Activated naive CD4-positive, alpha-beta T cell treated with anti-CD3 and anti-CD28 coated beads, Interleukin-2, amount 50 U/mL, for 16 hours (primary cell): ENCODE data around the gene NLRC3.

Experiments
- DNase-seq: peaks from one replicate; pipeline ENCODE4 v3.0.0-alpha.2; 2020

NLRC3 gene

DNA sequence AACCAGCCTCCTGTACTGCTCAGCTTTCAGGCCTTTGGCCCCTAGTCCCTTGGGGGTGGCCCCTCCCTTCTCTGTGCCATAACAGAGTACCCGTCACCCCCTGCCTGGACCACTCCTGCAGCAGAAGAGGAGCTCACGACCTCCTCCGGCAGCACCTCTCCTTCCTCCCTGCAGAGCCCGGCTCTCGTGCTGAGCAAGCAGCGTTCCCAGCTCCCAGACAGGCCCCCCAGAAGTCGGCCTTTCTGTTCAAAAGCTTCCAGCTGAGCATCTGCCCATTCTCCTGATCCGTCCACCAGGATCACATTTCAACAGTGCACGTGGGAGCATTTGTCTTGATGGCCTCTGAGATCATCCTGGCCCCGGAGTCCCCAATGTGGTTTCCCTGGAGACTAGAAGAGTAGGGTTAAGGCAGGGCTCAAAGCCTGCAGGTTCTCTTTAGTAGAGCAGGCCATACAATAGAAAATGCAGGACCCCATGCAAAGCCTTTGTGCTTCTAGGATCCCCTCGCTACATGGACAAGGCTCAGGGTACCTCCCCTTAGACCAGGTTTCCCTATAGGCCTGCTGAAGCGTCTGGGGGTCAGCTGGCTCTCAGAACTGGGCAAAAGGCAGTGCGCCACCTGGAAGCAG is 35.6 kb downstream of the NLRC3 start:
- DNase-seq, result no peak

DNA sequence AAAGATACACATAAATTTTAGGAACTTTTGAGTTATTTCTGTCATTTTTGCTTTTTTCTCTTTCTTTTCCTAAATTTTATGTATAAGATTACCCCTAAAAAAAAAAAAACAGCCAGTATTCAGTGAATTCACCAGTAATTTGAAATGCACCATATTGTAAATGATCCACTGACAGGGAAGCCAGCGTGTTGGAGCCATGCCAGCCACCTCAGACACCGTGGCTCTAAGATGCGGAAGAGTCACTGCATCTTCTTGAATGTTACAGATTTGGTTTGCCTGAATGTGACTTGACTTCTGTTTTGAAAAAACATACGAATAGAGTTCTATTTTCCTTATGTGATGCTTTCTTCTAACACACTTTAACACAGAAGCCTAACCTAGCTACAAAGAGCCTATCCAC is 39.0 kb downstream of the NLRC3 start:
- no peak for DNase-seq

DNA sequence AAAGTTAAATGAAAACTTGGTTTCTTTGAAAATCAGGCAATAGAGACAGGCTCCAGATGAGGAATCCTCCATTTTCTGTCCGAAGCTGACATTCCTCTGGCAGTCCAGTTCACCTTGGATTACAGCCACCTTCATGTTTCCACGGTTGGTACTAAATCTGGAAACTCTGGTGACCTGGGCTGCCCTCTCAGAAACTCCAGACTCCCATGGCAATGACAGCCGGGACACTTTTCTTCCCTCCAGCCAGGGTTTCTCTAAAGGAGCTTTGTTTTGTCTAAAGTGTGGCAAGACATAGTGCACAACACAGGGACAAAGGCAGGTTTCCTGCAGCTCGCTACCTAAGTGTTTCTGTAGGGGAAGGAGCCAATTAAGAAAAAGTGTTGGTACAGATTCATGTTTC is 40.4 kb downstream of the NLRC3 start:
- no peak for DNase-seq

DNA sequence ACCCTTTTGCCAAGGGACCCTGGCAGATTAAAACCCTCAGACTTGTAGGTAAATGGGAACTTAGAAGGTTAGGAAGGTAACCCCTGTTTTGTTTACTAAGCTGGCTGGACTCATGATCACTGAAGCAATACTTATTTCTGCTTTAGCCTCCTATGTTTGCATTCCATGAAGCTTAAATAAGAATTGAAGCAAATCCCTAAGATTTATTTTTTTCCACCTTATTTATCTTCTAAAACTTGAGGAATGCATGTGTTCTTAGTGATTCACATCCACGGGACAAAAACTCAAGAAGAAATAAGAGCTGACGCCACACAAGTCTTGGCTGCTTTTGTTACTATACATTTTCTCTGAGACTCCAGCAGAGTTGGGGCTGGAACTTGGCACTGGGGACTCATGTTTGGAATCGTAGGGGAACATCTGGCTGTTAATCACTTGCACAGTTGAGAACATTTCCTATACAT is 40.9 kb downstream of the NLRC3 start:
- DNase-seq, result no peak

DNA sequence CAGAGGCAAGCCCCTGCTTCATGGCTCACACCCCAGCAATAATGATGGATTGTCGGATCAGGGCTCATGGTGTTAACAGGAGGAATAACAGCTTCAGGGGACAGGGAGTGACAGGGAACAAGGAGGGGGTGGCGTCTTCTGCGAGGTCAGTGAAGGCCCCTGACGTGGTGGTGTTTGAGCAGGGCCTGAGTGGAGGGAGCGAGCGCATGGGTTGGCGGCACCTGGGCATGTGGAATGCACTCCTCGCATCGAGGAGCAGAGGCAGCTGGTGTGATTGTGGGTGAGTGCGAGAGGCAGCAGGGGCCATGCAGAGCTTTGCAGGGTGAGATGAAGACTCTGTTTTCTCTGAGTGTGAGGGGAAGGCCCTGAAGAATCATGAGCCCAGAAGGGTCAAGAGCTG is 43.1 kb downstream of the NLRC3 start:
- no peak for DNase-seq

DNA sequence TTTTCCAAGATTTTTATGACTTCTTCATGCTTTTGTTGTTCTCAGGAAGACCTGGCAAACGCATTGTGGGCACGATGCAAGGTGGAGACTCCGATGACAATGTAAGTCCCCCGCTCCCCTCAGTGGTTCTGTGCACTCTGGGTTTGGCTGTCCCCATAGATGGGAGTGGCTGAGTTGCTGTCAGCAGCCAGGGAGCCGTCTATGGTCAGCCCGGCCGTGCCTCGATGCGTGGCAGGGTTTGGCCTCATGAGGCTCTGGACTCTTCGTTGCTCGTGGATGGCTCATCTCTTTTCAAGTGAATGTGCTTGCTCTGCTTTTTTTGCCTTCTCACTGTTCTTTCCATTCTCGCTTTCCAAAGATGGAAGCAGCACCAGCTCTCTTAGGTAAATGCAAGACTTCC is 44.5 kb downstream of the NLRC3 start:
- no peak for DNase-seq

DNA sequence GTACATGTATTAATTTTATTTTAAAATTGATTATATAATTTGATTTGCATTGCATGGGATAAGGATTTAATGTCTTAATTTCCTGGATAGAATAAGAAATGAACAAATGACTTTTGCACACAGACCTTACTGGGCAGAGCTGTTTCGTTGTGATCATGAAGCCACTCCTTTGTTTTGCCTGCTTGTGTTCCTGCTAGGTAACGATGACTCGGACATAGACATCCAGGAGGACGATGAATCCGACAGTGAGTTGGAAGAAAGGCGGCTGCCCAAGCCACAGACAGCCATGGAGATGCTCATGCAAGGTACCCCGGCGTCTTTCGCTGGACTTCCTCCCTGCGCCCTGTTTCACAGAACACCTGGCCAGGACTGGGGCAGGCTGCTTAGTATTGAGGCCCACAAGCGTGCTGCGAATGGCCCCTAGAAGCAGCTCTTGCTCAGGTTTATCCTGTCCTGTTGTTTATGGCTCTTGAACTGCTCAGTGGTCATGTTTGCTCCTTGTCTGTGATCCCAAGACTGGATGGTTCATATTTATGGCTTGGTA is 46.8 kb downstream of the NLRC3 start:
- no peak for DNase-seq

DNA sequence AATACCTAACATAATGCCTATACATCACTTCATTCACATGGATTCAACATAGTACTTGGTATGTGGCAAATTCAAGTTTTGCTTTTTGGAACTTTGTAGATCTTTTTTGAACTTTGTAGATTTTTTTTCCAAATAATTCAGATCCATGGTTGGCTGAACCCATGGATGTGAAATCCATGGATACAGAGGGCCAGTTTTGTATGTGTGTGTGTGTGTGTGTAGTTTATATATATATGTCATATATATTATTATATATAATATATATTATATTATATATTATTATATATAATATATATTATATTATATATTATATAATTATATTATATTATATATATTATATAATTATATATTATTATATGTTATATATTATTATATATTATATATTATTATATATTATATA is 48.0 kb downstream of the NLRC3 start:
- no peak for DNase-seq

DNA sequence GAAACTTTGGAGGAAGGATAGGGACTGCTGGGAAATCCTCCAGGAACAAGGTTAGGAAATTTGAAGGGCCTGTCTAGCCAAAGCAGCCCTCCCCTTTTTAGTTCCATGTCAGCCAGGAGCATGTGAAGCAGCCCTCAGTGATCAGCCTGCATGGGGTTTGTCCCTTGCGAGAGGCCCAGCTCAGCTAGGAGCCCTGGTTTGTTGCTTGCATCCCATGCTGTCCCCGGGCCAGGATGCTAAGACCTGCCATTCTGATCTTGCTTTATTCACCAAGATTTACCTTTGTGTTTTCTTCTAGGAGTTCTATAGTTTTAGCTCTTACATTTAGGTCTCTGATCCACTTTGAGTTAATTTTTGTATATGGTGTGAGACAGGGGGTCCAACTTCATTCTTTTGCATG is 48.8 kb downstream of the NLRC3 start:
- no peak for DNase-seq

DNA sequence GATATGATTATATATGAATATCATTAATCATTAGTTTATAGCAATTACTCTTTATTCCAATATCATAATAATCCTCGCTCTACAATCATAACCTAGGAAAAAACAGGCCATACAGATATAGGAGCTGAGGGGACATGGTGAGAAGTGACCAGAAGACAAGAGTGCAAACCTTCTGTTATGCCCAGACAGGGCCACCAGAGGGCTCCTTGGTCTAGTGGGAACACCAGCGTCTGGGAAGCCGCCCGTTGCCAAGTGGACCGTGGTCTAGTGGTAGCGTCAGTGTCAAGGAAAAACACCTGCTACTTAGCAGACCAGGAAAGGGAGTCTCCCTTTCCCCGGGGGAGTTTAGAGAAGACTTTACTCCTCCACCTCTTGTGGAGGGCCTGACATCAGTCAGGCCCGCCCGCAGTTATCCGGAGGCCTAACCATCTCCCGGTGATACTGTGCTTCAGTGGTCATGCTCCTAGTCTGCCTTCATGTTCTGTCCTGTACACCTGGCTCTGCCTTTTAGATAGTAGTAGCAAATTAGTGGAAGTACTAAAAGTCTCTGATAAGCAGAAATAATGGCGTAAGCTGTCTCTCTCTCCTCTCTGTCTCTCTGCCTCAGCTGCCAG is 49.9 kb downstream of the NLRC3 start:
- peak; percentile 57 for DNase-seq

DNA sequence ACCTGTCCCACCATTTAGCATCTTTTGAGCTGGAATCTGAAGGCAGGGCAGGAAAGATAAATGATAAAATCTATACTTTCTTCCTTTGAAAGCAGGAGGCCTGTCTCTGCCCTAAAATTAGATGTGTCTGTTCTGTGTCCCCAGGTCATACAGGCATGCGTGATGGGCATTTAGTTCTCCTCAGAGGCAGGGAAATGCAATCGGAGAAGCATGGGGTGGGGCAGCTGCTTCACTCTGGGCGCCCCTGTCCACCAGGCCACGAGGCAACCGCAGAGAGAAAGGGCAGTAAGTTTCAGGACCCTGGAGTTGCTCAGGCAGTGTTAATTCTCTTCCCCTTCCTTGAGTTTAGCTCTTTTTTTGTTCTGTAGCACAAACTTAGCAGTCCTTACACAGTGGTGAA is 51.3 kb downstream of the NLRC3 start:
- DNase-seq, result no peak

DNA sequence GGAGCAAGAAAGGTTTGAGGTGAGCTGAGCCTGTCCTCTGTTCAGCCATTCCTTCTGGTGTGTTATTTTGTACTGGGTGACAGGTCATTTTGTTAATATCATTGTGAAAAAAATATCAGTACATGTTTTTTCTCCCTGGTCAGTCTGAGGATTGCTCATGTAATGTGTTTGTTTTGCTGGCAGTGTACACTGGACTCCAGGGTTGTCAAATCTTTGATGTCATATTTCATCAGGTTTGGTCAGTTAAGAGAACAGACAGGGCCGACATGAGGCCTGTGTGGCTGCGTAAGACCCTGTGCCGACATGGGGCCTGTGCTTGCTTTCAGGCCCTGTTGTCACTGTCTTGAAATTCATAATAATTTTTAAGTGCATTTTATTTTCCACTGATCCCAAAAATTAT is 53.9 kb downstream of the NLRC3 start:
- no peak for DNase-seq

DNA sequence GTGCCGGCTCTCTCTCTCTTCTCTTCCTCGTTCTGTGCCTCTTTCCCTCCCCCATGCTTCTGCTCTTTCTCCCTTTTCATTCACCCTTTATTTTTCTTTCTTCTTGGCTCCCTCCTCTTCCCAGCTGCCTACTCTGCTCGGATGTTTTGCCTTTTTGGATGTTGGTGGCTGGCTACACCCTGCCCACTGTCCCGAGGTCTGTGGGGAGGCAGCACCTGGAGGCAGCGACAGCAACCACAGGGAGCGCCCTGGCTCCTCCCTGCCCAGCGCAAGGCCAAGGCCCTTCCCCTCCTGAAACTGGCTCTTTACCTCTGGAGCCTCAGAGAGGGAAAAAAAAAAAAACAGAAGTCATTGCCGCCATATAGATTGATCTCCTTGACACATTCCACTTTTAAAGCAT is 56.4 kb downstream of the NLRC3 start:
- no peak for DNase-seq

DNA sequence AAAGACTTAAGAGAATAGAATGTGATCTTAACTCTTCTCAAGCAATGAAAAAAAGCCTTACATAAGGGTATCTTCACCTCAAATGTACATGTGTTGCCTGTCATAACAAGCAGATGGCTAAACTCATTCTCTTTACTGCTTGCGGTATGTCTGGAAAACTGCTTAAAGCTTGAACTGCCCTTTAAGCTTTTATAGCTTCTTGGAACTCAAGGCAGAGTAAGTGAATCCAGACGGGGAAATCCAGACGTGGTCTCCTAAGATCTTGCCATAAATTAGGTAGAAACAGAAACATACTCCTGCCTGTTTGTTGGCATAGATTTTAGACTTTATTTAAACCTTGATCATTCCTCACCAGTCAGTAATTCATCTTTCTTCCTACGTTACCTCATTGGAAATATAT is 56.8 kb downstream of the NLRC3 start:
- DNase-seq, result no peak

DNA sequence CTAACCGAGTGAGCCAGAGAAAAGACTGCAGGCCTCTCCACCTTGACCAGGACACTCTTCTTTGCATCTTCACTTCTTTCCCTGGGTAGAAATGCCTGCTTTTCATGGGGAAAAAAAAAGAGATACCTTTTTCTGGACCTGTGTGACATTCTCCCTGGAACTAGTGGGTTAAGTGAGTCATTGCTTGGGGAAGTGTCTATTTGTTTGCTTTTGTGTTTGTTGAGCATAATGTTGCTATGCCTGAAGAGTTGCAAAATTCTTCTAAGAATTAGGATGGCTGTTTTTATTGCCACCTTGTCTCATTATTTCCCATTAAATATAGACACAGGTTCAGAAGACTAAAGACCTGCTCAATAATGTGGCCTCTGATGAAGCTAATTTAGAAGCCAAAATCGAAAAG is 57.6 kb downstream of the NLRC3 start:
- DNase-seq, result no peak

DNA sequence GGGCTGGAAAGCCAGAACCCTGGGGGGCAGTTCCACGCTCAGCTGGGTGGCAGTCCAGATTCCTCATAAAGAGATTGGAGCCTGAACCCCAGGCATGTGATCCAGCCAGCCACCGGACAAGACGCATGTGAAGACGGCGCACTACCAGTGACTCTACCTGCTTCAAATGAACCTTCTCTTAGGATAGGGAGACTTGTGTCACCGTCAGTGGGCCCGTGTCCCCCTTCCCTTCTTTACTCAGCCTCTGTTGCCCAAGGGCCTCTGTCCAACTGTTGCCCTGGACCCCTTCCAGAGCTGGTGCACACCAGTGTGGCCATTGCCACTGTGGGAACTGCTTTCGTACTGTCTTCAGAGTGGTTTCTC is 58.2 kb downstream of the NLRC3 start:
- DNase-seq, result no peak

DNA sequence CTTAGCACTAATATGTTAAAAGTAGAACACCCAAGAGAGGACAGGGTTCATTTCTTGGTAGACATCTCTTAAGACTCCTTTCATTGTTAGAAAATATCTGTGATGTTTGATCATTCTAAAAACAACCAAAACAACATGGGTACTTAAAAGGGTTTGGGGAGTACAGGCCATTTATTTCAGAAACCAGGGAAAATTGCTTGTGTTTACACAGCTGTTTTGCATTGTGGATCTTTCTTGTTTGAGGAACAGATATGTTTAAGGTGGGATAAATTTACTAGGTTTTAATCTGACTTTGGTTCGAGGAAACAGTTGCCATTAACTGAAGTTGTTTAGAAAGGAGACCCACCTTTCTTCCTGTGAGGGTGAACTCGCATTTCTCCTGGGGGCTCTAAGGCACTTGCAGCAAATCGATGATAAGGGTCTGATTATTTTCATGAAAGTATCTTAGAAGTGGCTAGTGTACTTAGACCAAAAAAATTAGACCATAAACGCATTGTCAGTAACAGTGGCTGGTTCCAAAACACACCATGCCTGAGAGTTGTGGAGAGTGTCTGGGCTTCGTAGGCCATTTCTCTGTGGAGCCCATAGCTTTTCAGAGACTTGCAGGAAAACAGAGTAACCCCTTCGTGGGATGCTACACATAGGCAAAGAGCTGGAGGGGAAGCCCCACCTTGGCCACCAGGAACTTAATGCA is 58.8 kb downstream of the NLRC3 start:
- DNase-seq, result no peak

DNA sequence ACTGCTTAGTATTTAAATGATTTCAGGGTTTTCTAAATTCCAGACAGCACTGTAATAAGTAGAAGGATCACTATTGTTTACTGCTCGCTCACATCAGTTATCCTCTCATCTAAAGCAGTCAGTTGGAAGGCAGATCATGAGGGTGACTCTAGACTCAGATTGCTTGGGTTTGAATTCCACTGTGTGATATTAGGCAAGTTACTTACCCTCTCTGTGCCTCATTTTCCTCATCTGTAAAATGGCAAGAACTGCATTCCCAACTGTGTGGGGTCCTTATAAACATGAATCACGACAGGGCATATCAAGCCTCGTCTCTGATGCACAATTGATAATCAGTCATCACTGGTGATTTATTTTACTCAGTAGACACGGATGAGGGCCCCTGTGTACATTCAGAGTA is 61.3 kb downstream of the NLRC3 start:
- no peak for DNase-seq

DNA sequence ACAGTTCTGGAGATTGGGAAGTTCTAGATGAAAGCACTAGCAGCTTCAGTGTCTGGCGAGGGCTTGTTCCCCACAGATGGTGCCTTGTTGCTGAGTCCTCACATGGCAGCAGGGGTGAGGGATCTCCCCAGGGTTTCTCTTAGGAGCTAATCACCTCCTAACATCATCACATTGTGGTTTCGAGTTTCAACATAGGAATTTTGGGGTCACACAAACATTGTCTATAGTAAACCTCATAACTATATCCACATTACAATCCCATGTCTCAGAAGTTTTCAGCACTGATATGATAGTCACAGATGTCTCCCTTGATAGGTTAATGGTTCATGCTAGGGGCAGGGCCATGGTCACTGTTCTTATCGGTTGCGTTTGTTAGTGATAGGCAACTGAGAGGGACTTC is 62.6 kb downstream of the NLRC3 start:
- DNase-seq, result no peak

DNA sequence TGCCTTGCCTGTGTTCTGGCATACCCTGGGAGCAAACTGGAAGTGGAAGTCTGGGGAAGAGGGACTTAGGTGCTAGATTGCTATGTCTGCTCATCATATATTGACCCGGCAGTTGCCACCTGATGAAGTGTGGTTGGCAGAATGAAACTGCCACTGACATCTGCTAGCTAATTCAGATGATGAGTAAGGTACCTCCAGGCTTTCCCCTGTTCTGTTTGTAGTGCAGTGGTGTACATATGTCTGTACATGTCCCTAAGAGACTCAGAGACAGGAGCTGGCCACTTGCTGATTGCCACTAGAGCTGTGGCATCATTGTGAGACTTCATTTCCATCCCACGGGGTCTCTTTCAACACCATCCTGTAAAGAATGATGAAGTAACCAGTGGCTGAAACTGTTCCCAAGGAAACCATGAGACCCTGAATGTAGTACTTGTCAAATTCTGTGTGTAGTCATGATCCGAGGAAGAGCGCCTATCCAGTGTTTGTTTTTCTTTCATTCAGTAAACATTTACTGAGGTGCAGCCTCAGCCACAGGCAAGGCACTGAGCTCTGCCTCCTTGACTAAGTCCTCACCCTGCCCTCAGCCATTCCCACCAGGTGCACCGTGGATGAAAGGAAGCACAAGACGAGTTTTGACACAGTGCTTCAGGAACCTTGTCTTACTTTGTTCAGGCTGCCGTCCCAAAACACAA is 63.2 kb downstream of the NLRC3 start:
- DNase-seq, result no peak

DNA sequence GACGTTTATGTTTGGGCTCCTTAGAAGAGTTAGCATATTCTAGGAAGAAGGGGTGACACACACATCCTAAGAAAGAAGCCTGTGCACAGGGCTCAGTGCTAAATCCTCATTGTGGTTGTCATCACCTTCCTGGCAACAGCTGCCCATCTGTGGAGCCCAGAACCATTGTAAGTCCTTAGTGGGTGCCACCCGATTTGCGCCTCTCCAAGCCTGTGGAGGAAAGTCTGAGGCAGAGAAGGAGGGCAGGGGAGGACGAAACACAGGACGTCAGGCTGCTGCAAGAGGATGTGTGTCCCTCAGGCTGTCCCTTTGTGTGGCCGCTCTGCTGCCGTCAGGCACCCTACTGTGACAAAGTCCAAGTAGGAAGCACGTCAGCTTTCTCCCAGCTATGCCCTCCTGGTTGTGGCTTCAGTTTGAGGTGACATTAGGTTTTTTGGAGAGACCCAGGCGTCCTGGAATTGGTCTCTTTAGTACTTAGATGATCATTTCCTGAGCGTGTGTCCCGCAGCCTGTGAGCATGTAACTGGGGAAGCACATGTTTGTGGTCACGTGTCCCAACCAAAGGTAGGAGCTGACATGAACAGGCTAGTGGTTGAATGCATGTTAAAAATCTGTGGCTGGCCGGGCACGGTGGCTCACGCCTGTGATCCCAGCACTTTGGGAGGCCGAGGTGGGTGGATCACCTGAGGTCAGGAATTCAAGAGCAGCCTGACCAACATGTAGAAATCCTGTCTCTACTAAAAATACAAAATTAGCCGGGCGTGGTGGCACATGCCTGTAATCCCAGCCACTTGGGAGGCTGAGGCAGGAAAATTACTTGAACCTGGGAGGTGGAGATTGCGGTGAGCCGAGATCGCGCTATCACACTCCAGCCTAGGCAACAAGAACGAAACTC is 65.7 kb downstream of the NLRC3 start:
- no peak for DNase-seq

DNA sequence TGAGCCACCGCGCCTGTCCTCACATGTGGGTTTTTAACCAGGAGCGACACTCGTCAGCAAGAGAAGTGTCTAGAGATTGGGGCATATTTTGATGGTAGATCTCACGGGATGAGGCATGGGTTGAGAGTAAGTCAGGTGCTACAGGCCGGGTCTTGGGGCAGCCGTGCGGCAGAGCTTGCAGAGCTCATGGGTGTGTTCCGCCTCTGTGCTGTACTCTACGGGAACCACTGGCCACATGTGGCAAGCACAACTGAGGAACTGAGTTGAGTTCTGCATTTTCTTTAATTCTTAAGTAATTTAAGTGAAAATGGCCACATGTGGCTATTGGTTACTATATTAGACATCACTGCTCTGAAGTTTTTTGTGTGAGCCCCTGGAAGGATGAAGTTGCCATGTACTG is 66.8 kb downstream of the NLRC3 start:
- DNase-seq, result no peak

DNA sequence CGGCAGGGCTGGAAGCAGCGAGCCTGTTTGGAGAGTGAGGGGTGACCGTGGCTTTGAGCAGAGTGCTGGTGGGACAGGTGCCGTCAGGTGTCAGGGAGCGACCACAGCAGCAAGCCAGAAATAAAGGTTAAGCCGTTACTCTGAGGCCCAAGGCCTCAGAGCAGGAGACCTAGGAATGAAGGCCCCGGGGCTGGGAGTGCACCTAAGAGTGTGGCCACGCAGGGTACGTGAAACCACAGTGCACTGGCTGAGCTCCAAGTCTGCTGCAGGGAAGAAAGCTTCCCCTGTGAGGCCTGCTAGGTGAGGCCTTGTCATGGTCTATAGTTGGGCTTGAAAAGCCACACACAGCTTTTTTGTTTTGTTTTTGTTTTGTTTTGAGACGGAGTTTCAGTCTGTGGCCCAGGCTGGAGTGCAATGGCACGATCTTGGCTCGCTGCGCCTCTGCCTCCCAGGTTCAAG is 67.7 kb downstream of the NLRC3 start:
- DNase-seq, result peak; percentile 66
